DMS53 treated with DMSO at 0.1 percent for 48 hours (cell line): ENCODE results near the gene LRRC8D.
"Not testable (repeated sequence)": the region's sequence is repeated elsewhere in the genome, so short reads cannot be mapped to it uniquely, and the experiment has no call there.

Experiments used
- DNase-seq: peaks from one replicate; lab custom pipeline; 2025; ENCODE audit not compliant: unreplicated experiment; lab: John Stamatoyannopoulos, UW

The LRRC8D gene

GRCh38 chr1:89820422-89821321 lies at the start of gene LRRC8D:
LRRC8D (plus strand) TSS chr1:89821032; CDS start chr1:89933069, 112,037 bp downstream.
- peak; percentile 95 for DNase-seq

GRCh38 chr1:89771991-89772560 lies 48.8 kb upstream of the LRRC8D start:
- DNase-seq: peak; percentile 7

GRCh38 chr1:89776104-89776503 lies 44.7 kb upstream of the LRRC8D start:
- DNase-seq: not testable (repeated sequence)

- DNase-seq: not testable (repeated sequence)
Observed at GRCh38 chr1:89777271-89777670, 43.6 kb upstream of the LRRC8D start.

- DNase-seq: no peak
Observed at GRCh38 chr1:89779151-89779940, 41.5 kb upstream of the LRRC8D start.

- peak; percentile 42 for DNase-seq
Observed at GRCh38 chr1:89780721-89781120, 40.1 kb upstream of the LRRC8D start.

- no peak for DNase-seq
Observed at GRCh38 chr1:89781494-89782126, 39.2 kb upstream of the LRRC8D start.

GRCh38 chr1:89786628-89787214 lies 34.1 kb upstream of the LRRC8D start:
- DNase-seq: no peak

GRCh38 chr1:89790592-89790991 lies 30.2 kb upstream of the LRRC8D start:
- no peak for DNase-seq

GRCh38 chr1:89791064-89791726 lies 29.6 kb upstream of the LRRC8D start:
- no peak for DNase-seq

GRCh38 chr1:89794406-89794805 lies 26.4 kb upstream of the LRRC8D start:
- DNase-seq: no peak

- DNase-seq: not testable (repeated sequence)
Observed at GRCh38 chr1:89795571-89795970, 25.3 kb upstream of the LRRC8D start.

GRCh38 chr1:89797876-89798275 lies 23.0 kb upstream of the LRRC8D start:
- DNase-seq: not testable (repeated sequence)

GRCh38 chr1:89799495-89799894 lies 21.3 kb upstream of the LRRC8D start:
- no peak for DNase-seq

- no peak for DNase-seq
Observed at GRCh38 chr1:89800022-89800655, 20.7 kb upstream of the LRRC8D start.

- no peak for DNase-seq
Observed at GRCh38 chr1:89800718-89801117, 20.1 kb upstream of the LRRC8D start.

GRCh38 chr1:89802051-89802450 lies 18.8 kb upstream of the LRRC8D start:
- no peak for DNase-seq

- no peak for DNase-seq
Observed at GRCh38 chr1:89802841-89803240, 18.0 kb upstream of the LRRC8D start.

- peak; percentile 59 for DNase-seq
Observed at GRCh38 chr1:89804642-89805237, 16.1 kb upstream of the LRRC8D start.
